Astrocyte (in vitro differentiated cells and primary cell): ENCODE results near the gene ZNRF1. TPM values are rescaled to one million over a fixed set of nuclear protein-coding genes. Genes with fewer than 3 reads are reported as not detected.
"Not testable (repeated sequence)": the region's sequence is repeated elsewhere in the genome, so short reads cannot be mapped to it uniquely, and the experiment has no call there.

Source experiments
- DNase-seq: peaks from one replicate; pipeline ENCODE4 v3.0.0-alpha.2; 2010; ENCODE audit warnings: low read depth
- FAIRE-seq: peaks from 2 replicates; lab custom pipeline; 2011; peaks lifted over from hg19 to GRCh38; lab: Jason Lieb, UNC
- H2AFZ ChIP-seq: 2 replicates; pipeline ENCODE4 v1.6.0; 2012; ENCODE audit warnings: low read depth, low read length, inconsistent platforms
- H3K27ac ChIP-seq: 2 replicates; pipeline ENCODE4 v1.5.1; 2011; ENCODE audit warnings: low read depth, low read length, inconsistent platforms
- H3K27me3 ChIP-seq: 2 replicates; pipeline ENCODE4 v1.6.0; 2011; ENCODE audit warnings: low read length, inconsistent platforms; ENCODE audit not compliant: insufficient read depth
- H3K36me3 ChIP-seq: 2 replicates; pipeline ENCODE4 v1.5.1; 2011; ENCODE audit warnings: low read length, inconsistent platforms; ENCODE audit not compliant: insufficient read depth
- H3K4me1 ChIP-seq: 2 replicates; pipeline ENCODE4 v1.5.1; 2011; ENCODE audit warnings: low read length, inconsistent platforms; ENCODE audit not compliant: insufficient read depth
- H3K4me2 ChIP-seq: 2 replicates; pipeline ENCODE4 v1.6.0; 2012; ENCODE audit warnings: low read length, inconsistent platforms
- H3K4me3 ChIP-seq: 2 replicates; pipeline ENCODE4 v1.5.1; 2011; ENCODE audit warnings: low read depth, mild to moderate bottlenecking, low read length, inconsistent platforms; ENCODE audit not compliant: insufficient read depth
- H3K79me2 ChIP-seq: 2 replicates; pipeline ENCODE4 v1.6.0; 2012; ENCODE audit warnings: mild to moderate bottlenecking, low read length, inconsistent platforms; ENCODE audit not compliant: insufficient read depth
- H3K9ac ChIP-seq: 2 replicates; pipeline ENCODE4 v1.6.0; 2012; ENCODE audit warnings: mild to moderate bottlenecking, low read length, inconsistent platforms
- H3K9me3 ChIP-seq: 2 replicates; pipeline ENCODE4 v1.5.1; 2012; ENCODE audit warnings: low read depth, mild to moderate bottlenecking, low read length, inconsistent platforms; ENCODE audit not compliant: insufficient read depth
- H4K20me1 ChIP-seq: 2 replicates; pipeline ENCODE4 v1.6.0; 2012; ENCODE audit warnings: low read length, inconsistent platforms; ENCODE audit not compliant: insufficient read depth
- H3K27ac Mint-ChIP-seq: one replicate; pipeline ENCODE4 v1.8.0; 2021; ENCODE audit warnings: mild to moderate bottlenecking, mixed read lengths; ENCODE audit not compliant: unreplicated experiment
- H3K27me3 Mint-ChIP-seq: one replicate; pipeline ENCODE4 v1.8.0; 2021; ENCODE audit warnings: low read depth, mixed read lengths; ENCODE audit not compliant: unreplicated experiment
- H3K36me3 Mint-ChIP-seq: one replicate; pipeline ENCODE4 v1.8.0; 2021; ENCODE audit warnings: low read depth, mixed read lengths; ENCODE audit not compliant: unreplicated experiment
- H3K4me1 Mint-ChIP-seq: one replicate; pipeline ENCODE4 v1.8.0; 2021; ENCODE audit warnings: low read depth, mixed read lengths; ENCODE audit not compliant: unreplicated experiment
- H3K4me3 Mint-ChIP-seq: one replicate; pipeline ENCODE4 v1.8.0; 2021; ENCODE audit warnings: mild to moderate bottlenecking, moderate library complexity, mixed read lengths; ENCODE audit not compliant: unreplicated experiment
- H3K9me3 Mint-ChIP-seq: one replicate; pipeline ENCODE4 v1.8.0; 2021; ENCODE audit warnings: mild to moderate bottlenecking, mixed read lengths; ENCODE audit not compliant: unreplicated experiment
- EZH2 ChIP-seq: IDR thresholded peaks from 2 replicates; pipeline ENCODE4 v1.6.1; 2012; ENCODE audit warnings: mild to moderate bottlenecking, low read length, inconsistent platforms; ENCODE audit not compliant: insufficient read depth
- total RNA-seq: library from RNA; stranded (reverse); gene quantifications from 2 replicates; pipeline ENCODE4 v1.2.1, GENCODE V29; 2021
- TF ChIP-seq, protein P1 (sequence below): IDR thresholded peaks from 2 replicates; pipeline ENCODE4 v1.5.1; 2011; ENCODE audit warnings: low read depth, mild to moderate bottlenecking, inconsistent platforms, low read length, moderate library complexity; ENCODE audit not compliant: insufficient read depth

ZNRF1 gene
- total RNA-seq, 1 donor from 2014 or later, result 21.9 TPM

DNA sequence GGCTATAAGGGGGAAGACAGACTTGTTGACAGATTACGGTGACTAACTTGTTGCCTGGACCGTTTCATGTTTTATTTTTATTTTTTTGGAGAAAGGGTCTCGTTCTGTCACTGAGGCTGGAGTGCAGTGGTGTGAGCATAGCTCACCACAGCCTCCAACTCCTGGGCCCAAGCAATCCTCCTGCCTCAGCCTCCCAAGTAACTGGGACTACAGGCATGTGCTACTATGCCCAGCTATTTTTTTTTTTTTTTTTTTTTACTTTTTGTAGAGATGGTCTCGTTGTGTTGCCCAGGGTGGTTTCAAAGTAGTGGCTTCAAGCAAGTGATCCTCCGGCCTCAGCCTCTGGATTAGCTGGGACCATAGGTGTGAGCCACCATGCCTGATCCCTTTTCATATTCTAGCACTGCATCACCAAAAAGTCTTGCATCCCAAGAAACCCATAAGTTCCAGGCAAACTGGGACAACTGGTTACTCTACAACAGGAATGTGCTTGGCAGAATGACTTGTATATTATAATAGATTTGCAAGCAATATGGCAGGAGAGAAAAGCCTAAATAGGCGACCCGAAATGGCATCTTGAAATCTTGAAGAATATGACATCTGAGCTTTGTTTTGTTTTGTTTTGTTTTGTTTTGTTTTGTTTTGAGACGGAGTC lies 11.7 kb upstream of the ZNRF1 start:
- Histone ChIP-seq H3K27ac (no peak overlapping the region), H3K79me2 (peaks cover 24% of the 10 kb centered on the region), H2AFZ (no peak overlapping the region), H3K4me2 (no peak overlapping the region), H4K20me1 (peaks cover 16% of the 10 kb centered on the region), H3K4me3 (no peak overlapping the region), H3K9me3 (no peaks in the 10 kb centered on the region), H3K27me3 (no peaks in the 10 kb centered on the region), H3K4me1 (no peaks in the 10 kb centered on the region), H3K36me3 (no peaks in the 10 kb centered on the region), H3K9ac (no peak overlapping the region)
- no peaks in the 10 kb centered on the region for H3K36me3 Mint-ChIP-seq
- peaks cover 2% of the 10 kb centered on the region for H3K4me1 Mint-ChIP-seq
- no peak for DNase-seq
- no peak overlapping the region for H3K4me3 Mint-ChIP-seq
- no peak for TF ChIP-seq EZH2
- TF ChIP-seq, protein P1, sequence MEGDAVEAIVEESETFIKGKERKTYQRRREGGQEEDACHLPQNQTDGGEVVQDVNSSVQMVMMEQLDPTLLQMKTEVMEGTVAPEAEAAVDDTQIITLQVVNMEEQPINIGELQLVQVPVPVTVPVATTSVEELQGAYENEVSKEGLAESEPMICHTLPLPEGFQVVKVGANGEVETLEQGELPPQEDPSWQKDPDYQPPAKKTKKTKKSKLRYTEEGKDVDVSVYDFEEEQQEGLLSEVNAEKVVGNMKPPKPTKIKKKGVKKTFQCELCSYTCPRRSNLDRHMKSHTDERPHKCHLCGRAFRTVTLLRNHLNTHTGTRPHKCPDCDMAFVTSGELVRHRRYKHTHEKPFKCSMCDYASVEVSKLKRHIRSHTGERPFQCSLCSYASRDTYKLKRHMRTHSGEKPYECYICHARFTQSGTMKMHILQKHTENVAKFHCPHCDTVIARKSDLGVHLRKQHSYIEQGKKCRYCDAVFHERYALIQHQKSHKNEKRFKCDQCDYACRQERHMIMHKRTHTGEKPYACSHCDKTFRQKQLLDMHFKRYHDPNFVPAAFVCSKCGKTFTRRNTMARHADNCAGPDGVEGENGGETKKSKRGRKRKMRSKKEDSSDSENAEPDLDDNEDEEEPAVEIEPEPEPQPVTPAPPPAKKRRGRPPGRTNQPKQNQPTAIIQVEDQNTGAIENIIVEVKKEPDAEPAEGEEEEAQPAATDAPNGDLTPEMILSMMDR, result no peak
- H3K9me3 Mint-ChIP-seq, result no peaks in the 10 kb centered on the region
- FAIRE-seq, result no peak
- H3K27me3 Mint-ChIP-seq, result peaks cover 14% of the 10 kb centered on the region
- no peak overlapping the region for H3K27ac Mint-ChIP-seq

DNA sequence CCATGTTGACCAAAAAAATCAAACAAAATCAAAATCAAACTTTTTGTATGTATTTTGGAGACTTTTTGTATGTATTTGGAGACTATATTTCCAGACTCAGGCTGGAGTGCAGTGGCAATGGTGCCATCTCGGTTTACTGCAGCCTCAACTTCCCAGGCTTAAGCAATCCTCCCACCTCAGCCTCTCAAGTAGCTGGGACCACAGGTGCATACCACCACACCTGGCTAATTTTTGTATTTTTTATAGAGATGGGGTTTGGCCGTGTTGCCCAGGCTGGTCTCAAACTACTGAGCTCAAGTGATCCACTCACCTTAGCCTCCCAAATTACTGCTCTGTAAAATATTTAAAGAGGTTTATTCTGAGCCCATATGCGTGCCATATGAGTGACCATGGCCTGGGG lies 9.0 kb upstream of the ZNRF1 start:
- not testable (repeated sequence) for H3K27me3 ChIP-seq, H3K27ac ChIP-seq, H3K79me2 ChIP-seq, H3K4me3 Mint-ChIP-seq, DNase-seq, H3K9me3 ChIP-seq, H3K4me1 Mint-ChIP-seq, H4K20me1 ChIP-seq, FAIRE-seq, H3K9me3 Mint-ChIP-seq, H3K36me3 Mint-ChIP-seq, H3K4me3 ChIP-seq, H3K4me1 ChIP-seq, H3K36me3 ChIP-seq, H3K4me2 ChIP-seq, H3K9ac ChIP-seq, H3K27ac Mint-ChIP-seq, H2AFZ ChIP-seq
- H3K27me3 Mint-ChIP-seq, result peaks cover 20% of the 10 kb centered on the region

DNA sequence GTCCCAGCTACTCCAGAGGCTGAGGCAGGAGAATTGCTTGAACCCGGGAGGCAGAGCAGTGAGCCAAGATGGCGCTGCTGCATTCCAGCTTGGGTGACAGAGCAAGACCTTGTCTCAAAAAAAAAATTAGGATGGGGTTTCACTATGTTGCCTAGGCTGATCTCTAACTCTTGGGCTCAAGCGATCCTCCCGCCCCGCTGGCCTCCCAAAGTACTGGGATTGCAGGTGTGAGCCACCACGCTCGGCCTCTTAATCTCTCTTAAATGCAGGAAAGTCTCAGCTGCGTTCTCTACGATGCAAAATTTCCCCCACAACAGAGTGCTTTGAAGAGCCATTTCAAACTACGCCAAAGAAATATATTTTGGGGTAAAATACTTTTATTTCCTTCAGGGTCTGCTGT lies 8.0 kb upstream of the ZNRF1 start:
- Histone ChIP-seq H3K27ac (no peak overlapping the region), H3K9me3 (no peaks in the 10 kb centered on the region), H3K79me2 (no peaks in the 10 kb centered on the region), H3K4me2 (no peak overlapping the region), H3K9ac (no peak overlapping the region), H3K4me1 (no peaks in the 10 kb centered on the region), H3K4me3 (no peak overlapping the region), H3K27me3 (no peaks in the 10 kb centered on the region), H3K36me3 (no peaks in the 10 kb centered on the region), H4K20me1 (no peaks in the 10 kb centered on the region), H2AFZ (no peak overlapping the region)
- H3K27ac Mint-ChIP-seq, result no peak overlapping the region
- no peaks in the 10 kb centered on the region for H3K36me3 Mint-ChIP-seq
- peaks cover 20% of the 10 kb centered on the region for H3K27me3 Mint-ChIP-seq
- TF ChIP-seq, protein P1, result no peak
- no peak for TF ChIP-seq EZH2
- H3K4me3 Mint-ChIP-seq, result no peak overlapping the region
- FAIRE-seq (no peak), DNase-seq (no peak)
- H3K9me3 Mint-ChIP-seq, result no peaks in the 10 kb centered on the region
- no peaks in the 10 kb centered on the region for H3K4me1 Mint-ChIP-seq
